Tibial artery (tissue), 4 donors: ENCODE results near the gene MRPL20.
"Not testable (repeated sequence)": the region's sequence is repeated elsewhere in the genome, so short reads cannot be mapped to it uniquely, and the experiment has no call there.

Source experiments
- DNase-seq, 2 donors: peaks; one replicate each; pipeline ENCODE4 v3.0.0-alpha.2; 2019
- H3K27ac ChIP-seq, 2 donors: fragments of 200-600 bp; sonication (generic) in 1 of 2; 1 replicate in 1 of 2; 2 replicates in 1 of 2; pipeline ENCODE4 v1.5.1; 2018 to 2019; ENCODE audit warnings: mild to moderate bottlenecking in 1 of 2
- H3K27me3 ChIP-seq, 2 donors: fragments of 200-600 bp; sonication (generic) in 1 of 2; one replicate each; pipeline versions ENCODE4 v1.5.1 to v1.6.0; 2016 to 2019
- H3K36me3 ChIP-seq, 3 donors: fragments of 200-600 bp; sonication (generic) in 2 of 3; one replicate each; pipeline ENCODE4 v1.5.1; 2016 to 2019; ENCODE audit warnings: mild to moderate bottlenecking in 2 of 3
- H3K4me1 ChIP-seq, 4 donors: fragments of 200-600 bp; sonication (generic) in 2 of 4; 1 replicate in 3 of 4; 2 replicates in 1 of 4; pipeline ENCODE4 v1.5.1; 2016 to 2019
- H3K4me3 ChIP-seq, 2 donors: fragments of 200-600 bp; sonication (generic) in 1 of 2; 1 replicate in 1 of 2; 2 replicates in 1 of 2; pipeline ENCODE4 v1.5.1; 2018 to 2019; ENCODE audit warnings: mild to moderate bottlenecking in 2 of 2
- H3K9me3 ChIP-seq, 3 donors: fragments of 200-600 bp; sonication (generic) in 1 of 3; one replicate each; pipeline ENCODE4 v1.5.1; 2016 to 2019
- CTCF ChIP-seq, 2 experiments: fragments of 200-600 bp in 1 of 2; fragments of 450-650 bp in 1 of 2; IDR thresholded peaks; one replicate each; pipeline ENCODE4 v1.5.1; 2017 to 2019; ENCODE audit warnings: antibody characterized with exemption in 2 of 2, mild to moderate bottlenecking in 1 of 2, moderate library complexity in 1 of 2
- intact Hi-C: fragments of 100-400 bp; cut with DNase I; formaldehyde crosslinking; loops from one replicate; pipeline ENCODE4 v1.15.0; 2023; ENCODE audit warnings: low total_unique reads

The MRPL20 gene

GRCh38 chr1:1387098-1388077, 19.7 kb downstream of the MRPL20 start:
- H3K4me3 ChIP-seq = no peak overlapping the region
- no peak for TF ChIP-seq CTCF (IDR thresholded peaks at IDR 0.05)
- intact Hi-C loops = no loop called here
- H3K27ac ChIP-seq = no peak overlapping the region
- peaks cover 68 to 79% (median 72%) of the 10 kb centered on the region in 3 donors for H3K36me3 ChIP-seq
- no peak for DNase-seq
- H3K9me3 ChIP-seq = no peaks in the 10 kb centered on the region
- H3K4me1 ChIP-seq = no peaks in the 10 kb centered on the region
- H3K27me3 ChIP-seq = no peaks in the 10 kb centered on the region

GRCh38 chr1:1385931-1386330, 21.2 kb downstream of the MRPL20 start:
- TF ChIP-seq CTCF (IDR thresholded peaks at IDR 0.05) = no peak
- H3K36me3 ChIP-seq = peaks cover 54 to 72% (median 65%) of the 10 kb centered on the region in 3 donors

DNA sequence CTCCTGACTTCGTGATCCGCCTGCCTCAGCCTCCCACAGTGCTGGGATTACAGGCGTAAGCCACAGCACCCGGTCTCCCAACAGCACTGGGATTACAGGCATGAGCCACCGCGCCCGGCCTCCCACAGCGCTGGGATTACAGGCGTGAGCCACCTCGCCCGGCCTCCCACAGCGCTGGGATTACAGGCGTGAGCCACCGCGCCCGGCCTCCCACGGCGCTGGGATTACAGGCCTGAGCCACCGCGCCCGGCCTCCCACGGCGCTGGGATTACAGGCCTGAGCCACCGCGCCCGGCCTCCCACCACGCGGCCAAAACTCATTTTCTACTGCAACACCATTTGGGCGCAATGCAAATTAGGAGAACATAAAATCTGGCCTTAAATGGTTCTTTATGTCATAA, 21.8 kb downstream of the MRPL20 start:
- DNase-seq, H3K27ac ChIP-seq, intact Hi-C loops, H3K9me3 ChIP-seq, H3K4me1 ChIP-seq, H3K4me3 ChIP-seq, H3K27me3 ChIP-seq: not testable (repeated sequence)
- peaks cover 48 to 71% (median 59%) of the 10 kb centered on the region in 3 donors for H3K36me3 ChIP-seq

More at GRCh38 chr1:1385931-1386330, 21.2 kb downstream of the MRPL20 start:
- intact Hi-C loops = no loop called here
- H3K27me3 ChIP-seq = no peaks in the 10 kb centered on the region
- no peak overlapping the region for H3K27ac ChIP-seq
- no peaks in the 10 kb centered on the region for H3K4me1 ChIP-seq
- no peaks in the 10 kb centered on the region for H3K9me3 ChIP-seq
- no peak overlapping the region for H3K4me3 ChIP-seq
- no peak for DNase-seq

DNA sequence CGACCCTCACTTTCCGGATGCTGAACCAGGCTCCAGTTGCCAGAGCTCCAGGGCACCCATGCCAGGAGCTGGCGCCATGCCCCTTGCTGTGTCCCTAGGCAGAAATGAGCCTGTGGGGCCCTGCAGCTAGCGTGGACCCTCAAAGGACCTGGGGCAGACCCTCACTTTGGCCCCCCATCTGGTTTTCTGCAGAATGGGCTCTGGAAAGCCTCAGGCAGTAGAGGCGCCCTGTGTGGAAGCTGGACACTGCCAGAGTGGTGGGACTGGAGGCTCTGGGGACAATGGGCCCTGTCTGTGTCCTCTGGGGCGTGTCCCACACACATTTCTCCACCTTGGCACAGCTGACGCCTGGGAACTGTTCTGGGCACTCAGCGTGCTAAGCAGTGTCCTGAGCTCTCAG, 25.8 kb downstream of the MRPL20 start:
- Histone ChIP-seq H3K27me3 (no peaks in the 10 kb centered on the region), H3K36me3 (peaks cover 7 to 32% (median 18%) of the 10 kb centered on the region in 3 donors), H3K27ac (no peak overlapping the region), H3K9me3 (no peaks in the 10 kb centered on the region), H3K4me3 (no peak overlapping the region), H3K4me1 (no peaks in the 10 kb centered on the region)
- DNase-seq = no peak
- intact Hi-C loops = no loop called here
- TF ChIP-seq CTCF (IDR thresholded peaks at IDR 0.05) = no peak

DNA sequence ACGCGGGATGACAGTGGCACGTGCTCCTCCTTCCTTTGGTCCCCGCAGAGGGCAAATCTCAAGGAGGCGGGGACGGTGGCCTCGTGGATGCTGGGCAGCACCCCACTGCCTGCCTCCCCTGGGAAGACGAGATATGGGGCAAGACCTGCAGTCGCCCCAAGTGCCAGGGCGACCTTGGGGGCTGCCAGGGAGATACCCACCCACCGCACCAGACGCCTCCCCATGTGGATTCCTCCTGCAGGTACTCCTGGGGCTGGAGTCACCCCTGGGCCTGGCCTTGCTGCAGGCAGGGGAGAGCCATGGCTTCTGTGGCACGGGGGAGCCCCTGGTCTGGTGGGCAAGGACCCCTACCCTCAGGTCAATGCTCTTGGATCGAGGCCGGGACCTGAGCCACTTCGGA, 26.2 kb downstream of the MRPL20 start:
- no peaks in the 10 kb centered on the region for H3K27me3 ChIP-seq
- intact Hi-C loops = no loop called here
- no peak for TF ChIP-seq CTCF (IDR thresholded peaks at IDR 0.05)
- no peaks in the 10 kb centered on the region for H3K9me3 ChIP-seq
- no peak overlapping the region for H3K27ac ChIP-seq
- H3K4me1 ChIP-seq = peaks cover 0 to 3% (median 2%) of the 10 kb centered on the region in 4 donors
- no peak overlapping the region for H3K4me3 ChIP-seq
- DNase-seq = no peak
- H3K36me3 ChIP-seq = peaks cover 3 to 27% (median 14%) of the 10 kb centered on the region in 3 donors

DNA sequence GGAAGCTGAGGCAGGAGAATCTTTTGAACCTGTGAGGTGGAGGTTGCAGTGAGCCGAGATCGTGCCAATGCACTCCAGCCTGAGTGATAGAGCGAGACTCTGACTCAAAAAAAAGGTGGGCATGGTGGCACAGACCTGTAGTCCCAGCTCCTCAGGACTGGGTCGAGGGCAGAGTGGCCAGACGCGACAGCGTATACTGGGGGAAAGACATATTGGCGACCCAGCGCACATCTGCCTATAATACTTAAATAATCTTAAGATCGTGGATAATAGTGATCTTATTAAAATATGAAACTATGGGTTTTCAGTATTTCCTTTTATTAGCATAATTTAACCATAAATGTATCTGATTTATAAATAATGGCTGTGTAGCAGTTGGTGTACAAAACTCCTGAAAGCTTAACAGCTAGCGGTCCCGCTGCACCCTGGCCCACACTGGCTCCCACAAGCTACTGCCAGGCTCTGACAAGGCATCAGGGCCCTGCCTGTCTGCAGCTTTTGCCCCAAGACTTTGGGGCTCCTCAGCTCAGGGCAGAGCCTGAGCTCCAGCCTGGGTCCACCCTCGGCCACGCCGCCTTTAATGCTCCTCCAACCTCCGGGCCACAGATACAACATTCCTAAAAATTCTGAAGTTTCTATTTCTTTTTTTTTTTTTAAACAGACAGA, 29.4 kb downstream of the MRPL20 start:
- H3K36me3 ChIP-seq = peaks cover 8 to 28% (median 16%) of the 10 kb centered on the region in 3 donors
- peaks cover 0 to 24% (median 23%) of the 10 kb centered on the region in 4 donors for H3K4me1 ChIP-seq
- no peak overlapping the region for H3K4me3 ChIP-seq
- H3K27ac ChIP-seq = no peak overlapping the region
- no peak for TF ChIP-seq CTCF (IDR thresholded peaks at IDR 0.05)
- no peaks in the 10 kb centered on the region for H3K9me3 ChIP-seq
- no peaks in the 10 kb centered on the region for H3K27me3 ChIP-seq
- intact Hi-C loops = no loop called here
- DNase-seq = no peak
